ENCODE measurements around the gene CPT1C.

CPT1C gene

GRCh38 chr19:49664171-49665035, 26.5 kb upstream of the CPT1C start:
- Histone ChIP-seq H3K4me1 (ENCODE audit: insufficient read depth, low read length) (peaks cover 18% of the 10 kb centered on the region), H3K4me3 (ENCODE audit: low read depth in 1 of 2, low read length in 2 of 2) (peak overlapping the region; percentile 70 to 94), H3K36me3 (ENCODE audit: insufficient read depth, low read length) (peaks cover 42% of the 10 kb centered on the region), H3K27me3 (ENCODE audit: control insufficient read depth in 1 of 2, insufficient read depth in 2 of 2, low read length in 2 of 2) (no peaks in the 10 kb centered on the region), H3K9me3 (ENCODE audit: low read length) (no peaks in the 10 kb centered on the region), H3K9ac (ENCODE audit: low read length) (peak overlapping the region; percentile 85), H3K27ac (ENCODE audit: low read depth, low read length) (peak overlapping the region; percentile 85)

DNA sequence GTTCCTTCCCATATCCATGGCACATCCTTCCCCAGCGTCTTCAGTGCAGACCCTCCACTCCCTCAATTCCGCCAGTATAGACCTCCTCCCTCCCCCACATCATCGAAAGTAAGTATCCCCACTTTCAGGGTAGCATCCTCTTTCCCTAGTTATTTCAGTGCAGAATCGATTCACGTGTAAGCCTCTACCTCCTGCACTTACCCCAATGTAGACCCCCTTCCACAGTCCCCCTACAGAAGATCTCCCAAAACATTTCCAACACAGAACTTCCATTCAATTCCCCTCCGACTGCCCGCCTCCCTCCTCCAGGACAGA, 25.9 kb upstream of the CPT1C start:
- Histone ChIP-seq H3K4me1 (ENCODE audit: insufficient read depth, low read length) (peaks cover 18% of the 10 kb centered on the region), H3K9me3 (ENCODE audit: low read length) (no peaks in the 10 kb centered on the region), H3K27me3 (ENCODE audit: control insufficient read depth in 1 of 2, insufficient read depth in 2 of 2, low read length in 2 of 2) (no peaks in the 10 kb centered on the region), H3K27ac (ENCODE audit: low read depth, low read length) (peak overlapping the region; percentile 85), H3K4me3 (ENCODE audit: low read depth in 1 of 2, low read length in 2 of 2) (peak overlapping the region; percentile 70 to 94), H3K9ac (ENCODE audit: low read length) (peak overlapping the region; percentile 85), H3K36me3 (ENCODE audit: insufficient read depth, low read length) (peaks cover 38% of the 10 kb centered on the region)

- Histone ChIP-seq H3K27ac (ENCODE audit: low read depth, low read length) (peak within 1 kb of the TSS; percentile 85), H3K9me3 (ENCODE audit: low read length) (no peaks in the 10 kb centered on the region)
Observed at GRCh38 chr19:49665351-49666119, 25.4 kb upstream of the CPT1C start, which contains the start of the genes BCL2L12 and IRF3. BCL2L12 (plus strand) TSS chr19:49665933; CDS start chr19:49666693, 760 bp downstream. IRF3 (minus strand) TSS chr19:49665857; CDS start chr19:49664838, 1,019 bp downstream.

GRCh38 chr19:49666120-49666444, 24.8 kb upstream of the CPT1C start:
- Histone ChIP-seq H3K27me3 (ENCODE audit: control insufficient read depth in 1 of 2, insufficient read depth in 2 of 2, low read length in 2 of 2) (no peaks in the 10 kb centered on the region), H3K9ac (ENCODE audit: low read length) (peak overlapping the region; percentile 85), H3K27ac (ENCODE audit: low read depth, low read length) (peak overlapping the region; percentile 85), H3K4me3 (ENCODE audit: low read depth in 1 of 2, low read length in 2 of 2) (peak overlapping the region; percentile 70 to 94), H3K9me3 (ENCODE audit: low read length) (no peaks in the 10 kb centered on the region), H3K4me1 (ENCODE audit: insufficient read depth, low read length) (peaks cover 18% of the 10 kb centered on the region), H3K36me3 (ENCODE audit: insufficient read depth, low read length) (peaks cover 31% of the 10 kb centered on the region)

More at GRCh38 chr19:49665351-49666119, 25.4 kb upstream of the CPT1C start, which contains the start of the genes BCL2L12 and IRF3:
- H3K4me1 ChIP-seq (ENCODE audit: insufficient read depth, low read length) = peaks cover 18% of the 10 kb centered on the region
- H3K36me3 ChIP-seq (ENCODE audit: insufficient read depth, low read length) = peaks cover 35% of the 10 kb centered on the region
- peak within 1 kb of the TSS; percentile 85 for H3K9ac ChIP-seq (ENCODE audit: low read length)
- peak within 1 kb of the TSS; percentile 70 to 94 for H3K4me3 ChIP-seq (ENCODE audit: low read depth in 1 of 2, low read length in 2 of 2)
- H3K27me3 ChIP-seq (ENCODE audit: control insufficient read depth in 1 of 2, insufficient read depth in 2 of 2, low read length in 2 of 2) = no peaks in the 10 kb centered on the region

GRCh38 chr19:49667473-49667872, 23.4 kb upstream of the CPT1C start:
- peaks cover 26% of the 10 kb centered on the region for H3K4me1 ChIP-seq (ENCODE audit: insufficient read depth, low read length)
- H3K27ac ChIP-seq (ENCODE audit: low read depth, low read length) = no peak overlapping the region
- no peaks in the 10 kb centered on the region for H3K27me3 ChIP-seq (ENCODE audit: control insufficient read depth in 1 of 2, insufficient read depth in 2 of 2, low read length in 2 of 2)
- H3K9ac ChIP-seq (ENCODE audit: low read length) = no peak overlapping the region
- H3K36me3 ChIP-seq (ENCODE audit: insufficient read depth, low read length) = peaks cover 18% of the 10 kb centered on the region
- no peak overlapping the region for H3K4me3 ChIP-seq (ENCODE audit: low read depth in 1 of 2, low read length in 2 of 2)
- H3K9me3 ChIP-seq (ENCODE audit: low read length) = no peaks in the 10 kb centered on the region

DNA sequence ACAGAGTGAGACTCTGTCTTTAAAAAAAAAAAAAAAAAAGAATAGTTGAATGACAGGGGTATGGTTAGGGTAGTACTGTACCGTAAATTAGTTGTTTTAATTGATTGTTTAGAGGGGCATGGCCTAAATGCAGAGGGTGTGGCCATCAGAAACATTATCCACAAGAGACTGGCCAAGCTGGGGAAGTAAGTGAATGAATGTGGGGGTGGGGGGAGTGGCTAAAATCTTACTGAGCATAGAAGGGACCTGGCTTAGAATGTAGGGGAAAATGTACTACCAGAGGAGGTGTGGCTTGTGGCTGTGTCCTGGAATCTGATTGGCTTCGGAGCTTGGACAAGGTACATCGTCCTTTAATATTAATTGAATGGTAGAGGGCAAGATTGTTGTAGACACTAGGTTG, 21.4 kb upstream of the CPT1C start:
- Histone ChIP-seq H3K36me3 (ENCODE audit: insufficient read depth, low read length) (peaks cover 10% of the 10 kb centered on the region), H3K4me1 (ENCODE audit: insufficient read depth, low read length) (peaks cover 19% of the 10 kb centered on the region), H3K27me3 (ENCODE audit: control insufficient read depth in 1 of 2, insufficient read depth in 2 of 2, low read length in 2 of 2) (no peaks in the 10 kb centered on the region), H3K27ac (ENCODE audit: low read depth, low read length) (no peak overlapping the region), H3K4me3 (ENCODE audit: low read depth in 1 of 2, low read length in 2 of 2) (no peak overlapping the region), H3K9me3 (ENCODE audit: low read length) (no peaks in the 10 kb centered on the region), H3K9ac (ENCODE audit: low read length) (no peak overlapping the region)

GRCh38 chr19:49672131-49672919, 18.6 kb upstream of the CPT1C start:
- Histone ChIP-seq H3K36me3 (ENCODE audit: insufficient read depth, low read length) (peaks cover 10% of the 10 kb centered on the region), H3K27me3 (ENCODE audit: control insufficient read depth in 1 of 2, insufficient read depth in 2 of 2, low read length in 2 of 2) (no peaks in the 10 kb centered on the region), H3K27ac (ENCODE audit: low read depth, low read length) (no peak overlapping the region), H3K4me1 (ENCODE audit: insufficient read depth, low read length) (peaks cover 12% of the 10 kb centered on the region), H3K4me3 (ENCODE audit: low read depth in 1 of 2, low read length in 2 of 2) (no peak overlapping the region), H3K9ac (ENCODE audit: low read length) (no peak overlapping the region), H3K9me3 (ENCODE audit: low read length) (no peaks in the 10 kb centered on the region)

DNA sequence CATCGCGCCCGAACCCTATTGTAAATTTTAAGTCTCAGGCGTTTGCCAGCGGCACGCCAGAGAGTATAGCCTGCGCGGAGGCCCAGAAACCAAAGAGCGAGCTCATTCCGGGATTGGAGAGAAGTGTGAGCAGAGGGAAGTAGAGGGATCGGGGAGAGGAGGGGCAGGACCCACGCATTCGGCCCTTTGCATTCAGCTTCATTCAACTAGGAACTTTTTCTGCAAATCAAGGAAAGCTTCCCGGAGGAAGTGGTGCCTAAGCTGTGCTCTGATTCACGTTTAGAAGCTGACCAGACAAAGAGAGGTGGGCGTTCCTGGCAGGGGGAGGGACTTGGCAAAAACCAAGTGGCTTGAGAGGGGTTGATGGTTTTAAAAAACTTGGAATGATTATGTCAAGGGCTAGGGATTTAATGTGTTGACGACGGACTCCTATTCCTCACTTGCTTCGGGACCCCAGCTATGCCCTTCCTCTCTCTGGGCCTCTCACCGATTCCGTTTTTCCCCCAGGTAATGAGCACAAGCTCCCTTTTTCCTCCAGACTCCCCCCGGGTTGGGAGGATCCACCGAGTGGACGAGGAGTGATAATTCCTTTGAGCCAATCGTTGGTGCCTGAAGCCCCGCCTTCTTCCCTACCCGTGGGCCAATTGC, 14.7 kb upstream of the CPT1C start:
- peak overlapping the region; percentile 68 for H3K9ac ChIP-seq (ENCODE audit: low read length)
- peak overlapping the region in 1 of 2 donors; percentile 71 for H3K4me3 ChIP-seq (ENCODE audit: low read depth in 1 of 2, low read length in 2 of 2)
- no peaks in the 10 kb centered on the region for H3K27me3 ChIP-seq (ENCODE audit: control insufficient read depth in 1 of 2, insufficient read depth in 2 of 2, low read length in 2 of 2)
- H3K36me3 ChIP-seq (ENCODE audit: insufficient read depth, low read length) = peaks cover 4% of the 10 kb centered on the region
- H3K4me1 ChIP-seq (ENCODE audit: insufficient read depth, low read length) = peaks cover 41% of the 10 kb centered on the region
- no peaks in the 10 kb centered on the region for H3K9me3 ChIP-seq (ENCODE audit: low read length)
- H3K27ac ChIP-seq (ENCODE audit: low read depth, low read length) = peak overlapping the region; percentile 83

DNA sequence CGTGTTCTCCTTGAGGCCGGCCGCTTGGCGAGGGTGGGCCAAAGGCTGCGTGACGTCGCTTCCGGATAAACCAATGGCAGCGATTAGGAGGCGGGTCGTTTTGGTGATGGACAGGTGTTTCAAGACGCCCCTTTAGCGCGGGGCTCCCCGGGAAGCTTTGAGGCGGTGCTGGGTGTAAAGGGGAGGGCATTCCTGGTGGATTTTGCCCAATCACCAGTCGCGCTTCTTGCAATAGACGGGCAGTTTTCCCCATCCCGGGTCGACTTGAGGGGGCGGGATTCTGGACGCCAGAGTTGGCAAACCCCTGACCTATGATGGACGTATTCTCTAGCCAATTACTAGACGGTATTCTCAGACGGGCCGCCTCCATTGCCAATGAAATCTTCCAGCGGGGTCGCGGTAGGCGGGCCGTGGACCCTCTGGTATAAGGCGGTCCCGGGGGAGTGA, 14.1 kb upstream of the CPT1C start:
- H3K4me3 ChIP-seq (ENCODE audit: low read depth in 1 of 2, low read length in 2 of 2) = peak overlapping the region; percentile 86 to 87
- H3K27me3 ChIP-seq (ENCODE audit: control insufficient read depth in 1 of 2, insufficient read depth in 2 of 2, low read length in 2 of 2) = no peaks in the 10 kb centered on the region
- H3K27ac ChIP-seq (ENCODE audit: low read depth, low read length) = peak overlapping the region; percentile 93
- no peaks in the 10 kb centered on the region for H3K9me3 ChIP-seq (ENCODE audit: low read length)
- H3K36me3 ChIP-seq (ENCODE audit: insufficient read depth, low read length) = peaks cover 4% of the 10 kb centered on the region
- peaks cover 39% of the 10 kb centered on the region for H3K4me1 ChIP-seq (ENCODE audit: insufficient read depth, low read length)
- peak overlapping the region; percentile 78 for H3K9ac ChIP-seq (ENCODE audit: low read length)

DNA sequence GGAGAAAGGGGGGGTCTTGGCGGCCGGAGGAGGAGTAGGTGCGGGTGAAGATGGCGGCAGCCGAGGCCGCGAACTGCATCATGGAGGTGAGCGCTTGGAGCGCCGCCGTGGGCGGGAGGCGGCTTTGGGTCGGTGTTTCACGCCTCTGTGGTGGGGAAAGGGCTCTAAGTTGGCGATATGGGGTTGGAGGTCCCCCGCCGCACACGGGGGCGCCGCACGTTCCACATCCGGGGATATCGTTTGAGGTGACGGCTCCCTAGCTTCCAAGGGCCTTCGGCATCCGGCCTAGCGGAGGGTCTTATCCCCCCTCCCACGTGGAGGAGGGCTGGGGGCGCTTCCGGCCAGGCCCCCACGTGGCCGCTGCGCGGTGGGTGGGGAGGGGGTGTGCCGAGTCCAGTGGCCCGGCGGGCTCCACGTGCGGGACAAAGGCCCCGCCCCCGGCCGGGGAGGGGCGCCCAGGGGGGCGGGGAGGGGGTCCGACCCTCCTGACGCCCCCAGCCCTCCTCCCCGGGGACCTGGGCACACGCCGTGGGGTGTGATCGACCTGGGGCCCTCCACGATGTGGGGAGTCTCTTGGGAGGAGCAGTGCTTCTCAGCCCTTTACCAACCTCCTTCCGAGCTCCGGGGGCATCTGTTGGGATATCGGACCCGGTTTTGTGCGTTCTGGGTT, 13.6 kb upstream of the CPT1C start, which contains the start of gene PRMT1:
PRMT1 (plus strand) TSS at position 41 of the 670 bp plus-strand sequence; CDS start at position 51, 10 bp downstream.
- Histone ChIP-seq H3K4me1 (ENCODE audit: insufficient read depth, low read length) (peaks cover 34% of the 10 kb centered on the region), H3K9me3 (ENCODE audit: low read length) (no peaks in the 10 kb centered on the region), H3K27me3 (ENCODE audit: control insufficient read depth in 1 of 2, insufficient read depth in 2 of 2, low read length in 2 of 2) (no peaks in the 10 kb centered on the region), H3K36me3 (ENCODE audit: insufficient read depth, low read length) (peaks cover 10% of the 10 kb centered on the region), H3K27ac (ENCODE audit: low read depth, low read length) (peak within 1 kb of the TSS; percentile 93), H3K9ac (ENCODE audit: low read length) (peak within 1 kb of the TSS; percentile 78), H3K4me3 (ENCODE audit: low read depth in 1 of 2, low read length in 2 of 2) (peak within 1 kb of the TSS; percentile 86 to 87)
